Suppressor macrophage treated with lipopolysaccharide for 4 hours (primary cell): ENCODE measurements around the gene GNG2.

Source experiments
- DNase-seq: peaks from one replicate; pipeline ENCODE4 v3.0.0-alpha.2; 2020

GNG2 gene

DNA sequence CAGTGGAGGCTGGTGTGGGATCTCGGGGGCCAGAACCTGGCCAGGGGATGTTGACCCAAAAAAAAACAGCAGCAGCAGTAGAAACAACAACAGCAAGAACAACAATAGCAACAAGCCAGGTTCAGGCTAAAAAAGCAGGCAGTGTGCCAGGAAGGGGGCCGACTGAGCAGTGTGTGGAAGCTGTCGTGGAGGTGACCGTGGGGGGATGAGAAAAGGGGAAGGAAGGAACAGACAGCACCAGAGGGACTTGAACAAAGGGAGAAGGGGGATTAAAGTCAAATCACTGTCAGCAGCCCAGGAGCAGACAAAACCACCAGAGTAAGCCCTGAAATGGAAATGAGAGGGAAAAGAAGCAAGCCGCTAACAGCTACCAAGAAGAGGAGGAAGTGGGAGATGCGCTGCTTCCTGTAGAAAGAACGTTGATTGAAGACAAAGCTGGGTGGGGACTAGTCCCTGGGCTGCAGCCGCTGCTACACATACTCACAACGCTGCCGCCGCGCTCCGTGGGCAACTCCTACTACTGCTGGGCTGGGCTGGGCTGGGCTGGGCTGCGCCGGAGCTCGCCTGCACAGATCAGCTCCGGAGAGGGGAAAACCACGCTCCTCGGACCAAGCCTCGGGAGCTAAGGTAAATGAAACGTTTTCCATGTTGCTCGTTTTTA is at the start of gene GNG2:
Gene GNG2 (plus strand): TSS at position 449 of the 661 bp plus-strand sequence. CDS start 90,067 bp downstream, outside the sequence.
- peak; percentile 85 for DNase-seq

- no peak for DNase-seq
Observed at GRCh38 chr14:51811706-51812105, 48.7 kb upstream of the GNG2 start.

DNA sequence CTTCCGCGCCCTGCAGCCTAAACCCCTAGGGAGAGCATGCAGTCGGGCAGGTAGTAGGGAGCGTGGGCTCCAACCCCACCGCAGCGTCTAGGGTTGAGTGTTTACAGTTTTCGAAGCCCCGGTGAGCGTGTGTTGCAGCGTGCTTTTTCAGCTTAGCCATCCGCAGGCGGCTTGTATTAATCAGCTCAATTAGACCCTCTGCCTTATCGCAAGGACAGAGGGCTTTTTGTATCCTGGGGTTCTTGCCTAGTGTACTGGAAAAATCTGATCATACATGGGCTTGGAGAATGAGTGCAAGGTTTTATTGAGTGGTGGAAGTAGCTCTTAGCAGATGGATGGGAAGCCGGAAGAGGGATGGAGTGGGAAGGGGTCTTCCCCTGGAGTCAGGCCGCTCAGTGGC is 44.4 kb upstream of the GNG2 start:
- DNase-seq: no peak

DNA sequence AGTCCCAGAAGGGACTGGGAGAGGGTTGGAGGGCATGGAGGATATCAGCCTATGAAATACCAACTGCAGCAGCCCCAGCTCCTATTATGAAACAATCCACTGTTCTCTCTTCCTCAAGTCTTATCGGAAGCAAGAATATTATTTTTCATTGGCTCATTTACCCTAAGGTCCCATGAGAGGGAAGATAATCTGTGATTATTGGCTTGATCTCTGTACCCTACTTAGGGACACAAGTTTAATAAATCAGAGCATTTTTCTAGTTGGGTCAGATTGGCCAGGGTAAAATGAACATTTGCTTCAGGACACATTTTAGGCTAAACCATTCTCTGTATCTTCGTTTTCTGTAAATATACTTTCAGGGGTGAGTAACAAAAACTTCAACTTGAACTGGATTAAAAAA is 43.1 kb upstream of the GNG2 start:
- no peak for DNase-seq

GRCh38 chr14:51818748-51819380 is 41.5 kb upstream of the GNG2 start:
- no peak for DNase-seq

DNA sequence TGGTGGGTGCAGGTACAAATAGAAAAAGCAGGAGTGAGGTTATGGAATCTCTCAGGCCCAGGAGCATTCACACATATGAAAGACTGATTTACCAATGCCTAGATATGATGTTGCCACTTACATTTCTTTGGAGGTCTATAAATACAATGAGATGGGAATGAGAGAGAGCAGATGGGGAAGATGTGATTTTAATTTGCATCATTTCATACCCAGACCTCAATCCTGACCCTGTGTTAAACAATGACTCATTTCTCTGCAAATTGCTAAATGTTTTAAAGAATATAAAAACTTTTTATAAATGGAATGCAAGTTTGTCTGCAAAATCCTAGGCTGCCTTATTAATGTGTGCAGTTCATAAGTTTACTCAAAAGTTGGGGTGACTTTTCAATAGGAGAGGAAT is 38.6 kb upstream of the GNG2 start:
- no peak for DNase-seq

- no peak for DNase-seq
Observed at GRCh38 chr14:51822499-51822898, 37.9 kb upstream of the GNG2 start.

DNA sequence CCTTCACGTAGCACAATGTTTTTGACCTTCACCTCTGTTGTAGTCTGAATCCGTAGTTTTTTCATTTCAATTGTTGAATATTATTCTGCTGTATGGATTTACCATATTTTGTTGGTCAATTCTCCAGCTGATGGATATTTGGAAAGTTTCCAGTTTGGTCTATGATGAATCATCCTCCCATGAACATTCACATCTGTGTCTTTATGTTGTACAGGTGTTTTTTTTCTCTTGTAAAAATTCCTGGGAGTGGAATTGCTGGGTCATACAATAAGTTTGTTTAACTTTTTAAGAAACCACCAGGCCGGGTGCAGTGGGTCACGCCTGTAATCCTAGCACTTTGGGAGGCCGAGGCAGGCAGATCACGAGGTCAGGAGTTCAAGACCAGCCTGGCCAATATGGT is 36.7 kb upstream of the GNG2 start:
- no peak for DNase-seq

DNA sequence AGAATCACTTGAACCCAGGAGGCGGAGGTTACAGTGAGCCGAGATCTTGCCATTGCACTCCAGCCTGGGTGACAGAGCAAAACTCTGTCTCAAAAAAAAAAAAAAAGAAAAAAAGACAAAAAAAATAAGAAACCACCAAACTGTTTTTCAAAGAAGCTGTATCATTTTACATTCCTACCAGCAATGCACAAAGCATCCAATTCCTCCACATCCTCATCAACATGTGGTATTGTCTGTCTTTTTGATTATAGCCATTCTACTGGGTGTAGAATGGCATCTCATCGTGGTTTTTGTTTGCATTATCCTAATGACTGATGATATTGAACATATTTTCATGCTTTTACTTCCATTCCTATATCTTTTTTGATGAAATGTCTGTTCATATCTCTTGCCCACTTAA is 36.2 kb upstream of the GNG2 start:
- no peak for DNase-seq

GRCh38 chr14:51825926-51826325 is 34.5 kb upstream of the GNG2 start:
- DNase-seq: no peak

- DNase-seq: peak; percentile 65
Observed at GRCh38 chr14:51828017-51828797, 32.2 kb upstream of the GNG2 start.

- no peak for DNase-seq
Observed at GRCh38 chr14:51834240-51834639, 26.2 kb upstream of the GNG2 start.

DNA sequence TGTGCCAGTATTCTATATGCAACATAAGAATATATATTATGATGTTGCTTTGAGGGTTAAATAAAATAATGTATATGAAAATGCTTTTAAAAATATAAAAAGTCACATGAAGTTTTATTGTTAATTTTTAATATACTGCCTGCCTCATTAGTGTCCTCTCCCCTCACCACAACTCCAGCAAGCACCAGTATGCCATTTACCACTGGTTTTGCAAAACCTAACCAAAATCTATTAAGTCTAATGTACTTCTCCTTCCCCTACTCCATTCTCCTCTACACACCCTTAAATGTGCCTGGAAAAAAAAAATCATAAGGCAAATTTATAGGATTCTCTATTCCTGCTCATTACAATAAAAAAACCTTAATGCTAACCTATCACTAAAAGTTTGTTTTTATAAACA is 24.0 kb upstream of the GNG2 start:
- no peak for DNase-seq

DNA sequence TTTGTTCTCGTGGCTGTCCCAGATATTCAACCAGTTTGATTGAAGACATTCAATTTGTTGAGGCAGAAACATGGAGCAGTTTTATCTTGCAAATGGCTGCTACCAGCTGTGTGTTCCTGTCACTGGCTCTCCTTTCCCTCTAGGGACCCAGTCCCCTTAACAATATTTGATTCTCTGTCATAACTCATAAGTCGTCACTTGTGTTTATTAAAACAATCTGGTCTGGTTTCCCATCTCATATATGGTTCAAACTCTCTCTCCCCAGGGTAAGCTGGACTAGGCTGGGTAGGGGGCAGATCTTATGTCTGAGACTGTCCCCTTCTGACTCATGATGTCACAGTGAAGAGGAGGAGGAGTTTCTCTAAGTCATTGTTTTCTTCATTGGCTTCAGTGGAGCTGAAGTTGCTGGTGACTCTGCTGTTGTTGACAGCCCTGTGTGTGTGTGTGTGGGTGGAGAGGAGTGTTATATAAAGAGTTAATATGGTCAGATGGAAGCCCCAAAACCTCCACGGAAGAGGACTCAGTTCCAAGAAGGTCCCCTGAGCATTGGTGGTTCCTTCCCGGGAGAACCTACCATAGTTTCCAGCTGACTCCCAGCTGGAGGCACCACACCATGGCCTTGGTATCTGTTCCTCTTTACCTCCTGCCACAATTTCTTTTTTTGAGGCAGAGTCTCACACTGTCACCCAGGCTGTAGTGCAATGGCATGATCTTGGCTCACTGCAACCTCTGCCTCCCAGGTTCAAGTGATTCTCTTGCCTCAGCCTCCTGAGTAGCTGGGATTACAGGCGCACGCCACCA is 16.1 kb upstream of the GNG2 start:
- peak; percentile 68 for DNase-seq

DNA sequence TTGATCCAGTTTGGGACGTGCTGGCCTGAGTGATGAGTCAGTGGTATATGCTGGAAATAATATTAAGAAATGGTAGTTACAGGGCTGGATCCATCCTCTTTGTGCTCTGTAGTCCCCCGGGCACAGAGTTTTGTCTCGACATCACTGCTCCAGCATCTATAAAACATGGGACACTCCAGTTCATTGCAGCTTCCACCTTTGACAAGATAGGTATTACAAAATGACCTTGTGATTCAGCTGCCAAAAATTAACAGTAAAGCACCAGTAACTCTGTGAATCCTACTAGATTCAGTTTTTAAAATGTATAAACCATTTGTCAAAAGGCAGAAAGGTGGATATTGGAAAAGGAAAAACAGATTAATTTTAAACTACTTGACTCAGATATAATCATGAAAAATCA is 14.6 kb upstream of the GNG2 start:
- DNase-seq: no peak

GRCh38 chr14:51846631-51847488 is 13.6 kb upstream of the GNG2 start:
- DNase-seq: peak; percentile 90

- DNase-seq: no peak
Observed at GRCh38 chr14:51847489-51847796, 13.0 kb upstream of the GNG2 start.

GRCh38 chr14:51848120-51848519 is 12.3 kb upstream of the GNG2 start:
- peak; percentile 63 for DNase-seq

DNA sequence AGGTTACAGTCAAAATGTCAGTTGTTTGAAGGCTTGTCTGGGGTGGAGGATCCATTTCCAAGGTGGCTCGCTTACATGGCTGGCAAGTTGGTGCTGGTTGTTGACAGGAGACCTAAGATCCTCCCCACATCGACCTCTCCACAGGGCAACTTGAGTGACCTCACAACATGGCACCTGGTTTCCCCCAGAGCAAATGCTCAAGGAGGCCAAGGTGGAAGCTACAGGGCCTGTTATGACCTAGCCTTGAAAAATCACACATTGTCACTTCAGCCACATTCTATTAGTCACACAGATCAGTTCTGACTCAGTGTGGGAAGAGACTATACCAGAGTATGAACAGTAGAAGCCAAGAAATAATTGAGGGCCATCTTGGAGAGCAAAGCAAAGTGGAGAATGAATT is 11.3 kb upstream of the GNG2 start:
- DNase-seq: peak; percentile 52

DNA sequence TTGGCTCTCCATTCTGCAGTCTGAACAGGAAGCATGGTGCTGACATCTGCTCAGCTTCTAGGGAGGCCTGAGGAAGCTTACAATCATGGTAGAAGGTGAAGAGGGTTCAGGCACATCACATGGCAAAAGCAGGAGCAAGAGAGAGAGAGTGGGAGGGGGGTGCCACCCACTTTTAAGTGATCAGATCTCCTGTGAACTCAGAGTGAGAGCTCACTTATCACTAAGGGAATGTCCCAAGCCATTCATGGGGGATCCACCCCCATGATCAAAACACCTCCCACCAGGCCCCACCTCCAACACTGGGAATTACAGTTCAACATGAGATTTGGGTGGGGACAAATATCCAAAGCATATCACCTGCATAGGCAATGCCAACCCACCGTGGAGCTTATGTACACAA is 9.8 kb upstream of the GNG2 start:
- no peak for DNase-seq

- DNase-seq: no peak
Observed at GRCh38 chr14:51852541-51852940, 7.9 kb upstream of the GNG2 start.

DNA sequence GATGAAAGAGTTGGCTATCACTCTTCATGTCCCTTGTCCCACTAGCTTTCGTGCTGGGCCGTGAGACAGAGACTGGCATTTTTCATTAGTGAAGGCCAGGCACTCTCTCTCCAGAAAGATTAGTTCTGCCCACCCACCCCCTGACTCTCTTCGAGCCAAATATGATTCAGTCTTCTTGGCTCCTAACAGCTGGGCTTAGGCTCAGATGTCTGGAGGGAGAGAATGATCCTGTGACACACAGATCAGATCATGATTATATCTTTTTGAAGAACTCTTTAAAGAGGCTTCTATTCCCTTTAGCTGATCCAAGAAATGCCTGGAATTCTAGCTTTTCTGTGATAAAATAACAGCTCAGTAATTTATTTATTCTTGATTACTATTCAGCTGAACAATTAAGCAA is 5.2 kb upstream of the GNG2 start:
- no peak for DNase-seq
